ENCODE measurements around the gene RGL1.

RGL1 gene

DNA sequence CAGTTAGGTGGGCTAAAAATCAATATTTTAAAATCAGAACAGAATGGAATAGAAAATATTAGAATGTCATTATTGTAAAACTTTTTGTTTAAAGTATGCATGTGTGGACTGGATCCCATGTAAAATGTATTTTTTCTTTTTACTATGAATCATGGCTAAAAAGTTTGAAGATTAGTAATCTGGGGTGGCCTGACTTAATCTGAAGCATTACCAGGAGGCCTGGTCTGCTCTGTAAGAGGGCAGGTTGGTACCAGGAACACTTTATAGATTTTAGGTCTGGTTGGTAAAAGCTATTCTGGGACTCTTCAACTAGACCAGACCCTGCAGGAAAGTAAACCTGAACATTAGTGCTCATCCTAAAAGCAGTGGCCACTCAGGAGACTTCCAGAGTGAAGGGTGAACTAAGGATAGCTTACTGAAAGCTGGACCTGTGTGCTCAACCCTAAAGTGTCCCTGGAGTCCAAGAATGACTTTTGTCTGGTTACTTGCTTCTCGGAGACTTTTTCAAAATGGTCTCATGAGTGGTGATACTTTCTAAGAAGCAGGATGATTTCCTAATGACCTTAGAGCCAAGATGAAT lies 16.5 kb downstream of the RGL1 start:
- Mint-ChIP-seq H3K27me3 (no peaks in the 10 kb centered on the region), H3K4me1 (peaks cover 8 to 17% of the 10 kb centered on the region in 2 donors), H3K4me3 (no peak overlapping the region), H3K36me3 (no peaks in the 10 kb centered on the region), H3K9me3 (no peaks in the 10 kb centered on the region), H3K27ac (no peak overlapping the region)
- DNase-seq (no peak), ATAC-seq (replicated peaks) (no peak)

DNA sequence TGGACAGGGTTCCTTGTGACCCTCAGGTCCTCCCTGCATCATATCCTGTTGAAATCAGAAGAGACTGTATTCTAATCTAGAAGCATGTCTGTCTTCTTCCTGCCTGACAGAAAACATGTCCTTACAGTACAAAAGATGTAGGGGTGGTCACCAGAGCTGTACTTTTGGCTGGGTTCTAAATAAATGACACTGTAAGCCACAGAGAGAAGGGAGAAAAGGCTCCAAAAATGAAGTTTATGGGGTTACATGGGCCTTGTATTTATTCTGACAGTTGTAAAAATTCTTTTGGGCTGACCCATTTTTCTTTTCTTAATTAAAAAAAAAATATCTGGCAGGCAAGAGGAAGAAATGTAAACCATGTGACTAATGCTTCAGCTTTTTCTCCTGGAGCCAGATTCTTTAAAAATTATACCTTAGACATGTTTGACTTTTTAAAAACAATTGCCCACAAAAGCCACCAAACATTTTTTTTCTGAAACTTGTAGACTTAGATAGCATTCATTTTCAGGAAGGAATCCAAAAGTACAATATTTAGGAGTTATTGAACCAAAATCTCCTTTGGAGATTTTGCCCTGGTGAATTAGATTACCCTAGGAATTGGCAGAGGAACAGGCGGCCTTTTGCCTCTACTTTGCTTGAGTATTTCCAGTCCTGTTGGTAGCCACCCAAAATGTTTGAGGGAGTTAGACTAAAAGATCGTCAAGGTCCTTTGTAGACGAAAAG lies 17.1 kb downstream of the RGL1 start:
- Mint-ChIP-seq H3K9me3 (no peaks in the 10 kb centered on the region), H3K4me3 (no peak overlapping the region), H3K27ac (peak overlapping the region; percentile 67), H3K4me1 (peaks cover 8 to 11% of the 10 kb centered on the region in 2 donors), H3K36me3 (no peaks in the 10 kb centered on the region), H3K27me3 (no peaks in the 10 kb centered on the region)
- ATAC-seq (replicated peaks) (no peak), DNase-seq (no peak)

DNA sequence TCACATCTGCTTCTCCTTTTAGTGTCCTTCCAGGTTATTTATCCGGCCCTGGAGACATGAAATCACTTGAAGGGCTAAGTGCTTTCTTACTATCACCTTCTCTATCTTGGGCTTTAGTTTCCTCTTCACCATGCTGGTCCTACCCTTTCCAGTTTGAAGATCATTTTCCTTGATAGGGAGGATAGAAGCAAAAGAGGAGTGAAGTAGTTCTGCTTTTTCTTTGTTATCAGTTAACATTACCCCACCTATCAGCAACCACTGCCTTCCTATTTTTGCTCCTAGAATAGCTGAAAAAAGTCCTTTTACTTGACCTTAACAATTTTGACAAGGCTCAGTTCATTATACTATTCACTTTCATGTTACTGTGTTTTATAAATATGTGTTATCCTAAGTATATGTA lies 19.4 kb downstream of the RGL1 start:
- H3K36me3 Mint-ChIP-seq, result no peaks in the 10 kb centered on the region
- H3K27me3 Mint-ChIP-seq, result no peaks in the 10 kb centered on the region
- H3K4me3 Mint-ChIP-seq, result no peak overlapping the region
- peaks cover 4 to 6% of the 10 kb centered on the region in 2 donors for H3K4me1 Mint-ChIP-seq
- ATAC-seq (replicated peaks) (no peak), DNase-seq (no peak)
- peak overlapping the region; percentile 22 for H3K27ac Mint-ChIP-seq
- no peaks in the 10 kb centered on the region for H3K9me3 Mint-ChIP-seq

DNA sequence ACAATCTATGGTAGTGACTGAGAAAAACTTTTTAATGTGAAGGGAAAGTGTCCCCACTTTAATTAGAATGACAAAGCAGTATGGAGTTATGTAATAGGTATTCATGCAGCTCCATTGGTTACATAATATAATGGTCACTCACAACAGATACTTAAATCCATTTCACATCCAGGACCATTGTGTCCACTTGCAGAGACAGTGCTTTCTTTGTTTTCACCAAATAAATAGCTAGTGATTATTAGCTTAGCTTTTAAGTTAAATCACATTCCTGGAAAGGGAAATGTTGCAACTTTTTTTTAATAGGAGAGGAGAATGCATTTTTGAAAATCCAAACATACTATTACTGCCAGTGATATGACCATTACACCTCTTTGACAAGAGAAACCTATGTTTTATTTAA lies 22.9 kb downstream of the RGL1 start:
- DNase-seq, result no peak
- no peaks in the 10 kb centered on the region for H3K9me3 Mint-ChIP-seq

DNA sequence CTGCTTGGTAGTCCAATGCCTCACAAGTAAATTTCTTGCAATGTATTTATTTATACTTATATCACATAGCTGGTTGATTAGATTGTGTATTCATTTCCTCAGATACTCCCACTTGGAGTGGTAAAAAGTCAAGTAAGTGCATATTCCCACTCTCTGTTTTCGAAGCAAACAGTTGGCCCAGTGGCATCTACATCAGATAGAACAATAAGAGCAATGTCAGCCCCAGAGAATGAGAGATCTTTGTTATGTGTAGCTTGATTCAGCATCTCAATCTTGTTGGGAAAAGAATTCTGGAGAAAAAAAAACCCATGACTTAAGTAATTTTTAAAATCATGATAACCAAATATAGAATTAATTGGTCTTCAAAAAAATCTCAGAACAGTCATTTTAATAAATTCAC lies 25.5 kb downstream of the RGL1 start:
- Mint-ChIP-seq H3K4me3 (no peak overlapping the region), H3K4me1 (no peaks in the 10 kb centered on the region), H3K9me3 (no peaks in the 10 kb centered on the region), H3K36me3 (no peaks in the 10 kb centered on the region), H3K27ac (no peak overlapping the region), H3K27me3 (no peaks in the 10 kb centered on the region)
- DNase-seq (no peak), ATAC-seq (replicated peaks) (no peak)

More for the DNA sequence above, 22.9 kb downstream of the RGL1 start:
- H3K36me3 Mint-ChIP-seq, result no peaks in the 10 kb centered on the region
- H3K27ac Mint-ChIP-seq, result no peak overlapping the region
- no peak for ATAC-seq (replicated peaks)
- no peaks in the 10 kb centered on the region for H3K27me3 Mint-ChIP-seq
- H3K4me3 Mint-ChIP-seq, result no peak overlapping the region
- peaks cover 4 to 6% of the 10 kb centered on the region in 2 donors for H3K4me1 Mint-ChIP-seq

DNA sequence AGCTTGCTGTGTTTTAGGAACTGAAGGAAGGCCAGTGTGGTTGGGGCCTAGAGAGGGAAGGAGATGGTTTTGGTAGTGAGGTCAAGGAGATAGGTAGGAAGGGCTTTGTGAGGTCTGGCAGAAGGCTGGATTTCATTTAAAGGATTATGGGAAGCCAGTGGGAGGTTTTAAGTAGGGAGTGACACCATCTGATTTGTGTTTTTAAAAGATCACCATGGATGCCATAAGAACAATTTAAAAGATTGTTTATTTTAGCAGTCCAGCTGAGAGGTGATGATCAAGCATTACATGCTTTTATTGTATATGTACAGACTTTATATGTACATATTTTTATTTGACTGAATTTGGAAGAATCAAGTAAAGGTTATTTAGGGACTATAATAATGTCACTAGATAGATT lies 26.4 kb downstream of the RGL1 start:
- Mint-ChIP-seq H3K9me3 (no peaks in the 10 kb centered on the region), H3K4me3 (no peak overlapping the region), H3K27ac (no peak overlapping the region), H3K4me1 (no peaks in the 10 kb centered on the region), H3K36me3 (no peaks in the 10 kb centered on the region), H3K27me3 (no peaks in the 10 kb centered on the region)
- DNase-seq, result no peak
- ATAC-seq (replicated peaks), result no peak

DNA sequence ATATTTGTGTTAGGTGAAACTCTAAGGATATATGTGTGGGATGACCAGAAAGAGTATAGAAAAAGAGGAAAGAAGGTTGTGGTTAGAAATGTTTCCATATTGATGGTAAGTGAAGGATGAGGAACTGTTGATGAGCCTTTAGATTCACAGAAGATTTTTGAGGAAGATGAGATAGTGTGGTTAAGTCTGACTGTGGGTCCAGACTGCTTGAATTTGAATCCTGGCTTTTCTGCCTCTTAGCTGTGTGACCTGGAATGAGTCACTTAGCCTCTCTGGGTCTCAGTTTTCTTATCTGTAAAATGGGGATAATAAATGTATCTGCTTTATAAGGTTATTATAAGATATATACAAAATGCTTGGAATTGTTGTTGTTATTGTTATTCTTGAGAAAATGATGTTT lies 27.5 kb downstream of the RGL1 start:
- Mint-ChIP-seq H3K36me3 (no peaks in the 10 kb centered on the region), H3K27ac (no peak overlapping the region), H3K27me3 (no peaks in the 10 kb centered on the region), H3K4me3 (no peak overlapping the region), H3K9me3 (no peaks in the 10 kb centered on the region), H3K4me1 (no peaks in the 10 kb centered on the region)
- ATAC-seq (replicated peaks), result peak; percentile 45 to 51
- DNase-seq, result no peak

DNA sequence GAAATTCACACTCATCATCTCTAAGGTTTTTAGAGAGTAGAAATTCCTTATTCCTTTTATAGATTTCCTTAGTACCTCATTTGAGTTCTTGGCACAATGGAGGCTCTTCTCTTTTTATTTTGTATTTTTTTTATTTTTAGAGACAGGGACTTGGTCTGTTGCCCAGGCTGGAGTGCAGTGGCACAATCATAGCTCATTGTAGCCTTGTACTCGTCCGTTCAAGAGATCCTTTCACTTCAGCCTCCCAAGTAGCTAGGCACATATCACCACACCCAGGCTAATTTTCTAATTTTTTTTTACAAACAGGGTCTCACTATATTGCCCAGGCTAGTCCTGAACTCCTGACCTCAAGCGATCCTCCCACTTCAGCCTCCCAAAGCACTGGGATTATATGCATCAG lies 29.6 kb downstream of the RGL1 start:
- ATAC-seq (replicated peaks), result no peak
- Mint-ChIP-seq H3K27ac (no peak overlapping the region), H3K27me3 (no peaks in the 10 kb centered on the region), H3K4me1 (no peaks in the 10 kb centered on the region), H3K36me3 (no peaks in the 10 kb centered on the region), H3K9me3 (no peaks in the 10 kb centered on the region), H3K4me3 (no peak overlapping the region)
- DNase-seq, result no peak

DNA sequence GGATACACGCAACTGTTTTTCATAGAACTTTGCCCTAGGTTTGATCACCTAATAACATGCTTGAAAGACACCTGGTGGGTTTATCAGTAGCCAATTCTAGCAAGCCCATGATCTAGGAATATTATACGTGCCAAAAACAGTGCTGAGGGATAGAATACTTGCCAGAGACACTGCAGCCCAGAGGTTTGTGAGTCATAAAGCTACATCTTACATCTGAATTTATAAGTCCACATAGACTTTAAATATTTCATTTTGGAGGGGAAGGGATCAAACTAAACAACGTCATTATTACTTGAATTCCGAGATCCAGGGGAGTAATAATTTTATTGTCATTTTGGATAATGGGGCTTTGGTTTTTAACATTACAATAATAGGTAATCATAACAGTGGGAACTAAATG lies 31.7 kb downstream of the RGL1 start:
- Mint-ChIP-seq H3K36me3 (peaks cover 2% of the 10 kb centered on the region in 2 donors), H3K27ac (no peak overlapping the region), H3K9me3 (peaks cover 0 to 1% of the 10 kb centered on the region in 2 donors), H3K4me1 (peaks cover 2 to 4% of the 10 kb centered on the region in 2 donors), H3K27me3 (no peaks in the 10 kb centered on the region), H3K4me3 (no peak overlapping the region)
- DNase-seq (no peak), ATAC-seq (replicated peaks) (no peak)

DNA sequence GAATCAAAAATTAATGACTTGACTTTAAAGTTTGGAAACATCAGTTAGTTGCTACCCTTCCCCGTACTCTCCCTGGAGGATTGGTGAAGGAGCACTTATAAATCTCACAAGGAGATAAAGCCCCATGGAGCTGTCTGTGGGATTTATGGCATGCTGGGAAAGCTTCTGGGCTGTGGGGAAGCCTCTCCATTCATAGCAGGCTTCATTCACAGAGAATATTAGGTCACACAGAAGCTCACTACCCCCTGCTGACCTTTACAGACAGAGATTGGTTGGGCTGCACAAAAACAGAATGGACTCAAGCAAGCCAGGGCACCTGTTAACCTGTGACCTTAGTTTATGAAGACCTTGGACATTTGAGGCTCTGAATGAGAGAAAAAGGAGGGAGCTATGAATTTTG lies 32.1 kb downstream of the RGL1 start:
- H3K27ac Mint-ChIP-seq, result no peak overlapping the region
- H3K4me3 Mint-ChIP-seq, result no peak overlapping the region
- DNase-seq (no peak), ATAC-seq (replicated peaks) (no peak)
- H3K36me3 Mint-ChIP-seq, result peaks cover 2 to 5% of the 10 kb centered on the region in 2 donors
- no peaks in the 10 kb centered on the region for H3K27me3 Mint-ChIP-seq
- H3K4me1 Mint-ChIP-seq, result peaks cover 7 to 8% of the 10 kb centered on the region in 2 donors
- peaks cover 0 to 5% of the 10 kb centered on the region in 2 donors for H3K9me3 Mint-ChIP-seq

DNA sequence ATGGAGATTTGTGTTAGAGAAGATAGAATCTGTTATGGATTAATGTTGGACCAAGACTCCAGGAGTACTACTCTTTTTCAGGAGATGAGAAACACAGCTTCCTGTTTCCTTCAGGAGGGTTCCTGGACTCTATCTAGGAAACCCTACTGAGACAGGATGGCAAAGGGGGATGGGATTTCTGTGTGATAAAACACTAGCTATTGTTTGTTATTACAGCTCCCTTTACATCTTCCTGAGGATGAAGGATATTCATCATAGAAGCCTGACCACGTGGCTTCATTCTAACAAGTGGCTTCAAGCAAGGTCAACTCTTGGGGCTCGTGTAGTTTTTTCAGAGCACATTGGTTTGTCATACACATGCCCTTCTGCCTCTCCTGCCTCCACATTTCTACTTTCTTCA lies 33.3 kb downstream of the RGL1 start:
- peaks cover 0 to 5% of the 10 kb centered on the region in 2 donors for H3K9me3 Mint-ChIP-seq
- H3K36me3 Mint-ChIP-seq, result peaks cover 2 to 5% of the 10 kb centered on the region in 2 donors
- H3K4me3 Mint-ChIP-seq, result no peak overlapping the region
- H3K27me3 Mint-ChIP-seq, result no peaks in the 10 kb centered on the region
- no peak overlapping the region for H3K27ac Mint-ChIP-seq
- no peak for ATAC-seq (replicated peaks)
- no peak for DNase-seq
- peaks cover 9 to 15% of the 10 kb centered on the region in 2 donors for H3K4me1 Mint-ChIP-seq

DNA sequence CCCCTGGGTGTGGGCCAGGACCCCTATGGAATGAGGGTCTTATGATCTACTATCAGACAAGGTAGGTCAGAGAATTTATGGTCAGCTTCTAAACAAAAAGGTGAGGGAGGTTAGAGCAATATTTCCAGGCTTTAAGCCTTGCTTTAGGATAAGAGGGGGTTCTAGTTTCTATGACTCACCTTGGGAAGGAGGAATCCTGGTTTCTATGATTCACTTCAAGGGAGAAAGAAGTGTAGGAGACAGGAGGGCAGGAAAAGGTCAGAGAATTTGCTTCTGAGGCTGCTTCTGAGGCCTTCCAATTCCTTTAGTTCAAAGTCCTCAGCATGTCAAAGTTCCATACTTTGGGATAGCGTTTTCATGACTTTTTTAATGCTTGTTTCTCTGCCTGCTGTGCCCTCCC lies 35.2 kb downstream of the RGL1 start:
- DNase-seq (no peak), ATAC-seq (replicated peaks) (no peak)
- H3K27ac Mint-ChIP-seq, result peak overlapping the region; percentile 63
- H3K4me3 Mint-ChIP-seq, result no peak overlapping the region
- peaks cover 2 to 5% of the 10 kb centered on the region in 2 donors for H3K36me3 Mint-ChIP-seq
- no peaks in the 10 kb centered on the region for H3K27me3 Mint-ChIP-seq
- H3K9me3 Mint-ChIP-seq, result peaks cover 0 to 5% of the 10 kb centered on the region in 2 donors
- peaks cover 13 to 29% of the 10 kb centered on the region in 2 donors for H3K4me1 Mint-ChIP-seq

DNA sequence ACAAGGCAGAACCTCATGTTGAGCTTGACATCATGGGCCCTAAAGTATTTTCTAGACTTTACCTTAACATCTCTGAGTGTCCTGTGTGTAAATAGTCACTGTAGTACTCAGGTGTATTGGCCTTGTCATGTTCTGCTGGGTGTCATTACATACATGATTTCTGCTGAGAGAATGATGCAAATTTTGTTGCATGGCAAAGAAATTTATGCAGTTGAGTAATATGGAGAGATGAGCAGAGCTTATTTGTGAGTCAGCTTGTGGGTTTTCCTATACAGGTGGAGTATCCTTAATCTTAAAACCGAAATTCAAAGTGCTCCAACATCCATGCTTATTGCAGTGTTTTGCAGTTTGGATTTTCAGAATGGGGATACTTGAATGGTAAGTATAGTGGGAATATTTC lies 36.6 kb downstream of the RGL1 start:
- ATAC-seq (replicated peaks) (peak; percentile 17 to 41), DNase-seq (no peak)
- no peaks in the 10 kb centered on the region for H3K27me3 Mint-ChIP-seq
- H3K4me3 Mint-ChIP-seq, result peak overlapping the region; percentile 50 to 71
- peaks cover 17 to 38% of the 10 kb centered on the region in 2 donors for H3K4me1 Mint-ChIP-seq
- peaks cover 2 to 9% of the 10 kb centered on the region in 2 donors for H3K36me3 Mint-ChIP-seq
- H3K9me3 Mint-ChIP-seq, result peaks cover 0 to 5% of the 10 kb centered on the region in 2 donors
- peak overlapping the region; percentile 97 for H3K27ac Mint-ChIP-seq

DNA sequence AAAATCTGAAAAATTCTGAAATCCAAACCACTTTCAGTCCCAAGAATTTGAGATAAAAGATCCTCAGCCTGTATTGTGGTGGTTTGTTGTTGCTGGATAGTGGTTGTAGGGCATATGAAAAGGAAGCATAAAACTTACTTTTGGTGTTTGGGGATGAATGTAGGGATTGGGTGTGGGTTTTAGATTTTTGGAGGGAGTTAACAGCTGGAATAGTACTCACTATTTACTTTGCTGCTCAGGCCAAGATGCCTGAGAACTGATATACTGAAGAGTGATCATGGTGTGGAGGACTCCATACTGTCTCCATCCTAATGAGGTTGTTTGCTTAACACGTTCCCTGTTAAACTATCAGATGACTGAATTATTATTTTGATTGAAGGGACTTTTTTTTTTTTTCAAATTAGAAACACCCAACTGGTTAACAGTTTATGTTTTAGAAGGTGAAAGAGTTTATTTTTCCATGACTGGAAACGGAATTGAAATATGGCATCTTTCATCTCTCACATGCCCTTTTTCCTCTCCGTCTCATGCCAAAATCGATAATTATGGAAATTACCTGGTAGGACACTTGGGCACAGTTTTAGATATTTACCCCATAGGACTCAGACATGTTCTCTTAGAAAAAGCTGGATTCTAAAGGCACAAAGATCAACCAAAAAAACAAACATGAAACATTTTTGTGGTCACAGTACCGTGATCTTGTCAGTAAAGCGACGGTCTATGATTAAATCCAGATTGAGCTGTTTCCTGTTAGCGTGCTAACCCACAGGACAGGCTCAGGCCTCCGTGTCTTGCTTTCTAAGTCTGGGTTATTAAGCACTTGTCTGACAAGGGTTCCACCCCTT lies 37.3 kb downstream of the RGL1 start:
- H3K4me3 Mint-ChIP-seq, result peak overlapping the region; percentile 71 to 74
- H3K27ac Mint-ChIP-seq, result peak overlapping the region; percentile 97
- ATAC-seq (replicated peaks) (peak; percentile 94 to 96), DNase-seq (peak; percentile 41)
- peaks cover 0 to 5% of the 10 kb centered on the region in 2 donors for H3K9me3 Mint-ChIP-seq
- H3K4me1 Mint-ChIP-seq, result peaks cover 17 to 38% of the 10 kb centered on the region in 2 donors
- H3K36me3 Mint-ChIP-seq, result peaks cover 2 to 9% of the 10 kb centered on the region in 2 donors
- H3K27me3 Mint-ChIP-seq, result no peaks in the 10 kb centered on the region
